H54 (cell line): Measurements from ENCODE around the gene NDUFV1.
"Not testable (repeated sequence)": the region's sequence is repeated elsewhere in the genome, so short reads cannot be mapped to it uniquely, and the experiment has no call there.

Experiments
- DNase-seq: peaks from one replicate; pipeline ENCODE4 v3.0.0; 2011; ENCODE audit warnings: low spot score, mixed read lengths; ENCODE audit not compliant: insufficient read length
- FAIRE-seq: peaks from 3 replicates; lab custom pipeline; 2011; peaks lifted over from hg19 to GRCh38; lab: Jason Lieb, UNC
- POLR2A ChIP-seq: IDR thresholded peaks from 2 replicates; pipeline ENCODE4 v1.6.1; 2011; ENCODE audit warnings: low read depth, mild to moderate bottlenecking, low read length

The NDUFV1 gene

DNA sequence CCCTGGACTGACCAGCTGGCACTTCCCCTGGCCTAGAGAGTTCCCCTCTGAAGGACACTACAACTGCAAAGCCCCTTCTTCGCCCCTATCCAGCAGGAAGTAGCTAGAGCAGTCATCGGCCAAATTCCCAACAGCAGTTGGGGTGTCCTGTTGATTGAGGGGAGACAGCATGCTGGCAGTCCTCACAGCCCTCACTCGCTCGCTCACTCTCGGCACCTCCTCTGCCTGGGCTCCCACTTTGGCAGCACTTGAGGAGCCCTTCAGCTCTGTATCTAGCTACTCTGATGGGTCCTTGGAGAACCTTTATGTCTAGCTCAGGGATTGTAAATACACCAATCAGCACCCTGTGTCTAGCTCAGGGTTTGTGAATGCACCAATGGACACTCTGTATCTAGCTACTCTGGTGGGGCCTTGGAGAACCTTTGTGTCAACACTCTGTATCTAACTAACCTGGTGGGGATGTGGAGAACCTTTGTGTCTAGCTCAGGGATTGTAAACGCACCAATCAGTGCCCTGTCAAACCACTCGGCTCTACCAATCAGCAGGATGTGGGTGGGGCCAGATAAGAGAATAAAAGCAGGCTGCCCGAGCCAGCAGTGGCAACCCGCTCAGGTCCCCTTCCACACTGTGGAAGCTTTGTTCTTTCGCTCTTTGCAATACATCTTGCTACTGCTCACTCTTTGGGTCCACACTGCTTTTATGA is 19.5 kb downstream of the NDUFV1 start:
- not testable (repeated sequence) for DNase-seq

GRCh38 chr11:67626970-67627369 is 20.2 kb downstream of the NDUFV1 start:
- FAIRE-seq: no peak
- TF ChIP-seq POLR2A: no peak
- no peak for DNase-seq

More for the DNA sequence above, 19.5 kb downstream of the NDUFV1 start:
- not testable (repeated sequence) for FAIRE-seq

DNA sequence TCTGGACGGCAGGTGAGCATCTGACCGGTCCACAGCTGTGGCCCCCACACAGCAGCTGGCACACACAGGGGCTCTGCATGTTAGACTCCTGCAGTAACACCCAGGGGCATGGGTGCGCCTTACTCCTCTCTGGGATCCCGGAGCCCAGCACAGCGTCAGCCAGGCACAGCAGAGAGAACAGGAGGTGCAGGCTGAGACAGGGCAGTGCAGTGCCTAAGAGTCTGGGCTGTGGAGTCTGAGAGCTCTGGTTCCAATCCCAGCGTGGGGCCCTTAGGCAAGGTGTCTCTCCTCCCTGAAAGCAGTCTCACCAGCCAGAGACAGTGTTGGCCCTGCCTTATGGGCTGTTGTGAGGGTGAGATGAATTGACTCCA is 20.7 kb downstream of the NDUFV1 start:
- no peak for DNase-seq
- FAIRE-seq: no peak
- TF ChIP-seq POLR2A: no peak

GRCh38 chr11:67627812-67628624 is 21.3 kb downstream of the NDUFV1 start:
- FAIRE-seq (no peak), DNase-seq (no peak)
- no peak for TF ChIP-seq POLR2A

- no peak for FAIRE-seq
- TF ChIP-seq POLR2A: no peak
- no peak for DNase-seq
Observed at GRCh38 chr11:67628710-67629385, 22.1 kb downstream of the NDUFV1 start.

- FAIRE-seq (no peak), DNase-seq (peak; percentile 90)
- peak; percentile 66 for TF ChIP-seq POLR2A
Observed at GRCh38 chr11:67629386-67630227, 22.9 kb downstream of the NDUFV1 start, which contains the start of gene NUDT8. Gene NUDT8, minus strand, starts transcription at chr11:67629937. Its CDS starts 26 bp downstream, at chr11:67629911.

DNA sequence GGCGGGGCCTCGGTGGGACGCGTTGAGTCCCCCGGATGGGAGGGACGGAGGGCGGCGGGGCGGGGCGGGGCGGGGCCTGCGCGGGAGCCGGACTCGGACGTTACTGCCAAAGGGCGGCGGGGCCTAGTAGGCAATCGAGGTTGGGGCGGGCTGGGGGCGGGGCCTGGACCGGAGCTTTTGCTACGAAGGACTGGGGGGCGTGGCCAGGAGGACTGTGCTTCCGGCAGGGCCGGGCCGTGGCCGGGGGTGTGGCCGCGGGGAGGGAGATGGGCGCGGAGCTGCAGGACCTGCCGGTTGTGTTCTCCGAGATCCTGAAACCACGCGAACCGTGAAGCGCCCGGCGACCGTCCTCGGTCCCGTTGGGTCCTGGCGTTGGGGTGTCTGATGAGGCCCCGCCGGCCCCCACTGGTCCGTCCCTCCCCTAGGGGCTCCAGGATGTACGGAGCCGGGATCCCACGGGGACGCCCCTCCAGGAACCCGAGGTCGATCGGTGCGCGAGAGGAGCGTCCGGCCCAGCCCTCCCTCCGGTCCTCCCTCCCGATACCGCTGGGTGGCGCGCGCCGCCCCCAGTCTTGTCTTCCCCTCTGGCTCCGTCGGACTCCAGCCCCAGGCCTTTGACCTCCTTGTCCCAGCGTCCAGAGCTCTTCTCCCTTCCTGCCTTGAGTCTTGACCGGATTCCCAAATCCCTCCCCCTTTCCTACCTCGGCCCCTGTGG is 23.6 kb downstream of the NDUFV1 start:
- DNase-seq: peak; percentile 94
- no peak for FAIRE-seq
- TF ChIP-seq POLR2A: peak; percentile 54; the same call in 1 of the 2 replicates

GRCh38 chr11:67630943-67631331 is 24.2 kb downstream of the NDUFV1 start:
- no peak for TF ChIP-seq POLR2A
- no peak for FAIRE-seq
- DNase-seq: no peak

DNA sequence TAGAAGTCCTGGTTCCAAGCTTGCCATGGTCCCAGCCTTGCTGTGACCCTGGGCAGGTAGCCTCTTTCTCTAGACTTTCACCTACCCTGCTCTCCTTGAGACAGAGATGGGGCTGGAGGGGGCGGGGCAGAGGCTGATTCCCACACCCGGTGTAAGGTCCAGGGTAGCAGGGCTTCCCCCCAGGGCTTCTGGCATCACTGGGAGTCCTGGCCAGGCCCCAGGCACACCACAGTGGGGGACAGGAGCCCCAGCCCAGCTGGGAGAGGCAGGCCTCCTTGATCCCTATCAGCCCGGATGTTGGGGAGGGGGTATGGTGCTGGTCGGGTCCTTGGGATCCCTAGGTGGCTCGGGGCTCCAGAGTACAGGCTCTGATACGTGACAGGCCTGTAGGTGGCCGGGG is 24.7 kb downstream of the NDUFV1 start:
- DNase-seq (no peak), FAIRE-seq (no peak)
- TF ChIP-seq POLR2A: no peak

- DNase-seq (no peak), FAIRE-seq (no peak)
- TF ChIP-seq POLR2A: no peak
Observed at GRCh38 chr11:67631853-67632174, 25.1 kb downstream of the NDUFV1 start.

- FAIRE-seq (no peak), DNase-seq (no peak)
Observed at GRCh38 chr11:67632175-67632981, 25.6 kb downstream of the NDUFV1 start.

GRCh38 chr11:67632982-67633755 is 26.4 kb downstream of the NDUFV1 start:
- FAIRE-seq: no peak

More at GRCh38 chr11:67632175-67632981, 25.6 kb downstream of the NDUFV1 start:
- no peak for TF ChIP-seq POLR2A

More at GRCh38 chr11:67632982-67633755, 26.4 kb downstream of the NDUFV1 start:
- no peak for DNase-seq
- no peak for TF ChIP-seq POLR2A
